Heart left ventricle (tissue), 13 donors: ENCODE data around the gene COL11A2.

Experiments used
- POLR2A ChIP-seq, 2 donors: fragments of 450-650 bp; IDR thresholded peaks; one replicate each; pipeline ENCODE4 v1.6.1; 2017; ENCODE audit warnings: antibody characterized with exemption in 2 of 2, mild to moderate bottlenecking in 2 of 2, moderate library complexity in 2 of 2
- TF ChIP-seq, protein P1 (sequence below), 12 donors: fragments of 200-600 bp; sonication (generic) in 4 of 12; IDR thresholded peaks; one replicate each; pipeline versions ENCODE4 v1.5.0 to v1.8.0; 2018 to 2022; ENCODE audit warnings: antibody characterized with exemption in 12 of 12, mild to moderate bottlenecking in 5 of 12
- donor health status: ischemic (EF 13 %, LVEDD 7.1; RV severe dilation, severe dysfunction).
- donor health status: DM: no; HTN: yes; CAD: no.
- donor health status: DM: no; HTN: no; CAD: no.
- donor health status: ischemic (EF 25% LVEDD 6.9; RV normal size, moderate dysfunction).
- donor health status: ischemic (EF 25% LVEDD 5.7; RV mildly dilated, moderate dysfunction).
- donor health status: ischemic (EF 35%, LVEDD 5.7; RV mildly dilated, moderate dysfunction).
- donor health status: nonischemic (EF 11% LVEDD 7.7; RV severe dilation, severe dysfunction).
- donor health status: DM: yes; HTN: yes; CAD: no.
- donor health status: PGD.
- donor health status: ischemic (EF 29% LVEDD 5.4; RV normal size, mild dysfunction).
- donor health status: nonischemic (EF 23%, LVEDD 6.1; RV moderate dilation, normal function).

- TF ChIP-seq, protein P1, sequence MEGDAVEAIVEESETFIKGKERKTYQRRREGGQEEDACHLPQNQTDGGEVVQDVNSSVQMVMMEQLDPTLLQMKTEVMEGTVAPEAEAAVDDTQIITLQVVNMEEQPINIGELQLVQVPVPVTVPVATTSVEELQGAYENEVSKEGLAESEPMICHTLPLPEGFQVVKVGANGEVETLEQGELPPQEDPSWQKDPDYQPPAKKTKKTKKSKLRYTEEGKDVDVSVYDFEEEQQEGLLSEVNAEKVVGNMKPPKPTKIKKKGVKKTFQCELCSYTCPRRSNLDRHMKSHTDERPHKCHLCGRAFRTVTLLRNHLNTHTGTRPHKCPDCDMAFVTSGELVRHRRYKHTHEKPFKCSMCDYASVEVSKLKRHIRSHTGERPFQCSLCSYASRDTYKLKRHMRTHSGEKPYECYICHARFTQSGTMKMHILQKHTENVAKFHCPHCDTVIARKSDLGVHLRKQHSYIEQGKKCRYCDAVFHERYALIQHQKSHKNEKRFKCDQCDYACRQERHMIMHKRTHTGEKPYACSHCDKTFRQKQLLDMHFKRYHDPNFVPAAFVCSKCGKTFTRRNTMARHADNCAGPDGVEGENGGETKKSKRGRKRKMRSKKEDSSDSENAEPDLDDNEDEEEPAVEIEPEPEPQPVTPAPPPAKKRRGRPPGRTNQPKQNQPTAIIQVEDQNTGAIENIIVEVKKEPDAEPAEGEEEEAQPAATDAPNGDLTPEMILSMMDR (IDR thresholded peaks at IDR 0.05): no peak
- TF ChIP-seq POLR2A (IDR thresholded peaks at IDR 0.05): no peak
These were observed 75.8 kb downstream of the COL11A2 start for GRCh38 chr6:33116417-33116816.
